GM23338 (cell line): ENCODE data around the gene TNFRSF11A. TPM values are rescaled to one million over a fixed set of nuclear protein-coding genes. Genes with fewer than 3 reads are reported as not detected.

ENCODE experiments used
- ATAC-seq: fragments of 200-7000 bp; cut with Tn5 transposase; 3 replicates; pipeline ENCODE4 v1.9.1; 2020
- DNase-seq: peaks from one replicate; pipeline ENCODE4 v3.0.0-alpha.2; 2015; ENCODE audit warnings: low spot score
- H2AFZ ChIP-seq: fragments of 200-600 bp; sonication (generic); 2 replicates; pipeline ENCODE4 v1.8.0; 2016; ENCODE audit warnings: antibody characterized with exemption, mild to moderate bottlenecking, moderate library complexity
- H3F3A ChIP-seq: fragments of 200-600 bp; sonication (generic); replicated peaks from 2 replicates; pipeline ENCODE4 v1.8.0; 2017; ENCODE audit warnings: antibody characterized with exemption, mixed run types, low read depth
- H3K27ac ChIP-seq: fragments of 200-600 bp; sonication (generic); 2 replicates; pipeline ENCODE4 v1.6.1; 2016; ENCODE audit warnings: low read depth
- H3K27me3 ChIP-seq: fragments of 200-600 bp; sonication (generic); 2 replicates; pipeline ENCODE4 v1.8.0; 2016; ENCODE audit warnings: mild to moderate bottlenecking, mixed run types, moderate library complexity; ENCODE audit not compliant: insufficient read depth
- H3K36me3 ChIP-seq: fragments of 200-600 bp; sonication (generic); 2 replicates; pipeline ENCODE4 v1.8.0; 2016; ENCODE audit warnings: mild to moderate bottlenecking; ENCODE audit not compliant: insufficient read depth
- H3K4me1 ChIP-seq: fragments of 200-600 bp; sonication (generic); 2 replicates; pipeline ENCODE4 v1.8.0; 2016; ENCODE audit warnings: mild to moderate bottlenecking, moderate library complexity; ENCODE audit not compliant: insufficient read depth
- H3K4me2 ChIP-seq: fragments of 200-600 bp; sonication (generic); 2 replicates; pipeline ENCODE4 v1.7.1; 2017; ENCODE audit warnings: mixed run types
- H3K4me3 ChIP-seq: fragments of 200-600 bp; sonication (generic); 2 replicates; pipeline ENCODE4 v1.6.1; 2016; ENCODE audit warnings: mixed run types
- H3K79me2 ChIP-seq: fragments of 200-600 bp; sonication (generic); replicated peaks from 2 replicates; pipeline ENCODE4 v1.8.0; 2017; ENCODE audit warnings: mild to moderate bottlenecking; ENCODE audit not compliant: insufficient read depth
- H3K9me2 ChIP-seq: fragments of 200-600 bp; sonication (generic); 2 replicates; pipeline ENCODE4 v1.8.0; 2017; ENCODE audit not compliant: insufficient read depth
- H4K20me1 ChIP-seq: fragments of 200-600 bp; sonication (generic); replicated peaks from 2 replicates; pipeline ENCODE4 v1.8.0; 2017; ENCODE audit warnings: mild to moderate bottlenecking; ENCODE audit not compliant: insufficient read depth
- H3K27ac Mint-ChIP-seq: 2 replicates; pipeline ENCODE4 v1.8.0; 2020; ENCODE audit warnings: inconsistent platforms, mild to moderate bottlenecking, moderate library complexity, mixed read lengths
- H3K27me3 Mint-ChIP-seq: 3 replicates; pipeline ENCODE4 v1.8.0; 2022; ENCODE audit warnings: low read depth, mild to moderate bottlenecking, moderate library complexity, mixed read lengths, inconsistent platforms; ENCODE audit not compliant: insufficient read depth, poor library complexity
- H3K36me3 Mint-ChIP-seq: 3 replicates; pipeline ENCODE4 v1.8.0; 2021; ENCODE audit warnings: low read depth, mild to moderate bottlenecking, inconsistent platforms, moderate library complexity, mixed read lengths
- H3K4me1 Mint-ChIP-seq: 3 replicates; pipeline ENCODE4 v1.8.0; 2020; ENCODE audit warnings: mild to moderate bottlenecking, inconsistent platforms, mixed read lengths
- H3K4me3 Mint-ChIP-seq: 3 replicates; pipeline ENCODE4 v1.8.0; 2021; ENCODE audit warnings: moderate library complexity, mild to moderate bottlenecking, inconsistent platforms, mixed read lengths
- H3K9me3 Mint-ChIP-seq: 3 replicates; pipeline ENCODE4 v1.8.0; 2020; ENCODE audit warnings: moderate library complexity, mild to moderate bottlenecking, inconsistent platforms, mixed read lengths
- EZH2 ChIP-seq: fragments of 200-600 bp; sonication (generic); IDR thresholded peaks from one replicate; pipeline ENCODE4 v1.8.0; 2017; ENCODE audit warnings: antibody characterized with exemption, mild to moderate bottlenecking, low read depth; ENCODE audit not compliant: unreplicated experiment
- STAT1 ChIP-seq: IDR thresholded peaks from one replicate; pipeline ENCODE4 v1.6.1; 2016; ENCODE audit warnings: antibody characterized with exemption; ENCODE audit not compliant: unreplicated experiment
- ZNF331 ChIP-seq: fragments of 250-450 bp; sonication (Bioruptor Pico); IDR thresholded peaks from 2 replicates; pipeline ENCODE4 v1.5.0; 2020; ENCODE audit warnings: low read depth, mild to moderate bottlenecking, moderate library complexity
- polyA plus RNA-seq: library from polyadenylated mRNA; unstranded; fragments of >200 nt; fragmentation: Nextera tagmentation; extraction: Ambion mirVana; gene quantifications from 2 replicates; pipeline ENCODE4 v1.2.1, GENCODE V29; 2016
- total RNA-seq: library from RNA; depleted of rRNA; stranded (reverse); fragments of >200 nt; shearing (Covaris generic); gene quantifications from 2 replicates; pipeline ENCODE4 v1.2.3, GENCODE V29; 2014
- TF ChIP-seq, protein P1 (sequence below): fragments of 250-450 bp; sonication (Bioruptor Pico); IDR thresholded peaks from 2 replicates; pipeline ENCODE4 v1.5.0; 2020; ENCODE audit warnings: mild to moderate bottlenecking, moderate library complexity
- TF ChIP-seq, protein P2 (sequence below): IDR thresholded peaks from one replicate; pipeline ENCODE4 v1.6.1; 2018; ENCODE audit warnings: antibody characterized with exemption; ENCODE audit not compliant: unreplicated experiment

Gene TNFRSF11A
- total and polyA plus RNA-seq, 2 experiments from 2014 or later = 3.8 to 7.3 TPM

DNA sequence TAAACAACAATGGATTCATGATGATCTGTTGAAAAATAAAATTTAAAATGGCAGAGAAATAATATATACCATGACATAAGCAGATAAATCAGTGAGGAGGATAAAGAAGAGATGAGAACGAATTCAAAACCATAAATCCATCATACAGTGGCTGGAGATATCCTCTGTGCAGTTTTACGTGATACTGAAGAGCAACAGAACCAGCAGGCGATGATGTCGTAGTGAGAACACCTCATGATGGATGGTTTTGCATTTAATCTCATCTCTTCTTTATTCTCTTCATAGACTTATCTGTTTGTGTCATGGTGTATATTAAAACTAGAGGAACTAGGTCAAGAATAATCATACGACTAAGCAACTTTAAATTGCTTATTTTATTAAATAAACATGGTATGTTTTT is 56.3 kb downstream of the TNFRSF11A start (continued):
- TF ChIP-seq, protein P1, sequence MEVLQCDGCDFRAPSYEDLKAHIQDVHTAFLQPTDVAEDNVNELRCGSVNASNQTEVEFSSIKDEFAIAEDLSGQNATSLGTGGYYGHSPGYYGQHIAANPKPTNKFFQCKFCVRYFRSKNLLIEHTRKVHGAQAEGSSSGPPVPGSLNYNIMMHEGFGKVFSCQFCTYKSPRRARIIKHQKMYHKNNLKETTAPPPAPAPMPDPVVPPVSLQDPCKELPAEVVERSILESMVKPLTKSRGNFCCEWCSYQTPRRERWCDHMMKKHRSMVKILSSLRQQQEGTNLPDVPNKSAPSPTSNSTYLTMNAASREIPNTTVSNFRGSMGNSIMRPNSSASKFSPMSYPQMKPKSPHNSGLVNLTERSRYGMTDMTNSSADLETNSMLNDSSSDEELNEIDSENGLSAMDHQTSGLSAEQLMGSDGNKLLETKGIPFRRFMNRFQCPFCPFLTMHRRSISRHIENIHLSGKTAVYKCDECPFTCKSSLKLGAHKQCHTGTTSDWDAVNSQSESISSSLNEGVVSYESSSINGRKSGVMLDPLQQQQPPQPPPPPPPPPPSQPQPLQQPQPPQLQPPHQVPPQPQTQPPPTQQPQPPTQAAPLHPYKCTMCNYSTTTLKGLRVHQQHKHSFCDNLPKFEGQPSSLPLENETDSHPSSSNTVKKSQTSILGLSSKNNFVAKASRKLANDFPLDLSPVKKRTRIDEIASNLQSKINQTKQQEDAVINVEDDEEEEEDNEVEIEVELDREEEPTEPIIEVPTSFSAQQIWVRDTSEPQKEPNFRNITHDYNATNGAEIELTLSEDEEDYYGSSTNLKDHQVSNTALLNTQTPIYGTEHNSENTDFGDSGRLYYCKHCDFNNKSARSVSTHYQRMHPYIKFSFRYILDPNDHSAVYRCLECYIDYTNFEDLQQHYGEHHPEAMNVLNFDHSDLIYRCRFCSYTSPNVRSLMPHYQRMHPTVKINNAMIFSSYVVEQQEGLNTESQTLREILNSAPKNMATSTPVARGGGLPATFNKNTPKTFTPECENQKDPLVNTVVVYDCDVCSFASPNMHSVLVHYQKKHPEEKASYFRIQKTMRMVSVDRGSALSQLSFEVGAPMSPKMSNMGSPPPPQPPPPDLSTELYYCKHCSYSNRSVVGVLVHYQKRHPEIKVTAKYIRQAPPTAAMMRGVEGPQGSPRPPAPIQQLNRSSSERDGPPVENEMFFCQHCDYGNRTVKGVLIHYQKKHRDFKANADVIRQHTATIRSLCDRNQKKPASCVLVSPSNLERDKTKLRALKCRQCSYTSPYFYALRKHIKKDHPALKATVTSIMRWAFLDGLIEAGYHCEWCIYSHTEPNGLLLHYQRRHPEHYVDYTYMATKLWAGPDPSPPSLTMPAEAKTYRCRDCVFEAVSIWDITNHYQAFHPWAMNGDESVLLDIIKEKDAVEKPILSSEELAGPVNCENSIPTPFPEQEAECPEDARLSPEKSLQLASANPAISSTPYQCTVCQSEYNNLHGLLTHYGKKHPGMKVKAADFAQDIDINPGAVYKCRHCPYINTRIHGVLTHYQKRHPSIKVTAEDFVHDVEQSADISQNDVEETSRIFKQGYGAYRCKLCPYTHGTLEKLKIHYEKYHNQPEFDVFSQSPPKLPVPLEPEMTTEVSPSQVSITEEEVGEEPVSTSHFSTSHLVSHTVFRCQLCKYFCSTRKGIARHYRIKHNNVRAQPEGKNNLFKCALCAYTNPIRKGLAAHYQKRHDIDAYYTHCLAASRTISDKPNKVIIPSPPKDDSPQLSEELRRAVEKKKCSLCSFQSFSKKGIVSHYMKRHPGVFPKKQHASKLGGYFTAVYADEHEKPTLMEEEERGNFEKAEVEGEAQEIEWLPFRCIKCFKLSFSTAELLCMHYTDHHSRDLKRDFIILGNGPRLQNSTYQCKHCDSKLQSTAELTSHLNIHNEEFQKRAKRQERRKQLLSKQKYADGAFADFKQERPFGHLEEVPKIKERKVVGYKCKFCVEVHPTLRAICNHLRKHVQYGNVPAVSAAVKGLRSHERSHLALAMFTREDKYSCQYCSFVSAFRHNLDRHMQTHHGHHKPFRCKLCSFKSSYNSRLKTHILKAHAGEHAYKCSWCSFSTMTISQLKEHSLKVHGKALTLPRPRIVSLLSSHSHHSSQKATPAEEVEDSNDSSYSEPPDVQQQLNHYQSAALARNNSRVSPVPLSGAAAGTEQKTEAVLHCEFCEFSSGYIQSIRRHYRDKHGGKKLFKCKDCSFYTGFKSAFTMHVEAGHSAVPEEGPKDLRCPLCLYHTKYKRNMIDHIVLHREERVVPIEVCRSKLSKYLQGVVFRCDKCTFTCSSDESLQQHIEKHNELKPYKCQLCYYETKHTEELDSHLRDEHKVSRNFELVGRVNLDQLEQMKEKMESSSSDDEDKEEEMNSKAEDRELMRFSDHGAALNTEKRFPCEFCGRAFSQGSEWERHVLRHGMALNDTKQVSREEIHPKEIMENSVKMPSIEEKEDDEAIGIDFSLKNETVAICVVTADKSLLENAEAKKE (CRISPR knock-in tag) = no peak
- no peak for TF ChIP-seq EZH2

DNA sequence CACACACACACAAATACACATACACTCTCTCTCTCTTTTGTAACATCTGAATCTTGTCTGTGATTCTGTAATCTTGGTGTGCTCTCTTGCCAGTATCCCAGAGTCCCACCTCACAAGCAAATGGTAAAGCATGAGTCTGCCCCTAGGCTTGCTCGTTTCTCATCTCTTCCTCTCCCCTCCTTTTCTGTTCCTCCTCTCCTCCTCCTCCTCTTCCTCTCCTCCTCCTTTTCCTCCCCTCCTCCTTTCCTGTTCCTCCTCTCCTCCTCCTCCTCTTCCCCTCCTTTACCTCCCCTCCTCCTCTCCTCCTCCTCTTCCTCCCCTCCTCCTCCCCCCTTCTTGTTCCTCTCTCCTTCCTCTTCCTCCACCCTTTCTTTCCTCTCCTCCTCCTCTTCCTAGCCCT is 59.0 kb downstream of the TNFRSF11A start:
- Mint-ChIP-seq H3K36me3 (peaks cover 22% of the 10 kb centered on the region), H3K9me3 (no peaks in the 10 kb centered on the region; the same call in 2 of the 3 replicates), H3K4me1 (peaks cover 31% of the 10 kb centered on the region), H3K27ac (no peak overlapping the region), H3K27me3 (peaks cover 3% of the 10 kb centered on the region), H3K4me3 (no peak overlapping the region)
- Histone ChIP-seq H4K20me1 (no peaks in the 10 kb centered on the region), H3K79me2 (no peaks in the 10 kb centered on the region), H3K27me3 (no peaks in the 10 kb centered on the region), H3K9me2 (peaks cover 8% of the 10 kb centered on the region; the same call in 1 of the 2 replicates), H2AFZ (no peak overlapping the region), H3K27ac (no peak overlapping the region), H3K4me1 (peaks cover 21% of the 10 kb centered on the region), H3F3A (no peaks in the 10 kb centered on the region), H3K4me2 (no peak overlapping the region), H3K36me3 (no peaks in the 10 kb centered on the region), H3K4me3 (no peak overlapping the region)
- TF ChIP-seq, protein P2, sequence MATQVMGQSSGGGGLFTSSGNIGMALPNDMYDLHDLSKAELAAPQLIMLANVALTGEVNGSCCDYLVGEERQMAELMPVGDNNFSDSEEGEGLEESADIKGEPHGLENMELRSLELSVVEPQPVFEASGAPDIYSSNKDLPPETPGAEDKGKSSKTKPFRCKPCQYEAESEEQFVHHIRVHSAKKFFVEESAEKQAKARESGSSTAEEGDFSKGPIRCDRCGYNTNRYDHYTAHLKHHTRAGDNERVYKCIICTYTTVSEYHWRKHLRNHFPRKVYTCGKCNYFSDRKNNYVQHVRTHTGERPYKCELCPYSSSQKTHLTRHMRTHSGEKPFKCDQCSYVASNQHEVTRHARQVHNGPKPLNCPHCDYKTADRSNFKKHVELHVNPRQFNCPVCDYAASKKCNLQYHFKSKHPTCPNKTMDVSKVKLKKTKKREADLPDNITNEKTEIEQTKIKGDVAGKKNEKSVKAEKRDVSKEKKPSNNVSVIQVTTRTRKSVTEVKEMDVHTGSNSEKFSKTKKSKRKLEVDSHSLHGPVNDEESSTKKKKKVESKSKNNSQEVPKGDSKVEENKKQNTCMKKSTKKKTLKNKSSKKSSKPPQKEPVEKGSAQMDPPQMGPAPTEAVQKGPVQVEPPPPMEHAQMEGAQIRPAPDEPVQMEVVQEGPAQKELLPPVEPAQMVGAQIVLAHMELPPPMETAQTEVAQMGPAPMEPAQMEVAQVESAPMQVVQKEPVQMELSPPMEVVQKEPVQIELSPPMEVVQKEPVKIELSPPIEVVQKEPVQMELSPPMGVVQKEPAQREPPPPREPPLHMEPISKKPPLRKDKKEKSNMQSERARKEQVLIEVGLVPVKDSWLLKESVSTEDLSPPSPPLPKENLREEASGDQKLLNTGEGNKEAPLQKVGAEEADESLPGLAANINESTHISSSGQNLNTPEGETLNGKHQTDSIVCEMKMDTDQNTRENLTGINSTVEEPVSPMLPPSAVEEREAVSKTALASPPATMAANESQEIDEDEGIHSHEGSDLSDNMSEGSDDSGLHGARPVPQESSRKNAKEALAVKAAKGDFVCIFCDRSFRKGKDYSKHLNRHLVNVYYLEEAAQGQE = no peak
- TF ChIP-seq STAT1 (no peak), ZNF331 (CRISPR knock-in tag) (no peak)
- no peak for ATAC-seq
- DNase-seq = no peak
